Esophagus muscularis mucosa (tissue), 3 donors: ENCODE data around the gene MICAL3.

Source experiments
- POLR2AphosphoS5 ChIP-seq, 2 donors: sonication (generic); formaldehyde crosslinking; IDR thresholded peaks; one replicate each; pipeline ENCODE4 v1.6.1; 2017; ENCODE audit warnings: antibody characterized with exemption in 2 of 2
- TF ChIP-seq, protein P1 (sequence below), 3 experiments: fragments of 200-600 bp in 2 of 3; fragments of 450-650 bp in 1 of 3; sonication (generic) in 2 of 3; IDR thresholded peaks; one replicate each; pipeline ENCODE4 v1.5.1; 2017 to 2019; ENCODE audit warnings: antibody characterized with exemption in 3 of 3, mild to moderate bottlenecking in 2 of 3, moderate library complexity in 1 of 3

DNA sequence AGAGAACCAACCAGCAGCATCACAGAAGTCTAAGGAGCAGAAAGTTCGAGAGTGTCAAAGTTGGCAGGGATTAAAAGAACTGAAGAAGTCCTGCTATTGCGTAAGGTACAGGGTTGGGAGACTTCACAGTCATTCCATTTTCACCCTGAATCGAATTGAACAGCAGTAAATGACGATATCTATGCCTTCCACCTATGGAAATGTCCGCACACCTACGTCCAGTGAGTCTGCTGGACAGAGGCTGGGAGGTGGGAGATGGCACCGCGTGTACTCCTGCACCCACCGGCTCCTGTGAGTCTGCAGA, 116.7 kb downstream of the MICAL3 start:
- TF ChIP-seq POLR2AphosphoS5 (IDR thresholded peaks at IDR 0.05), result no peak
- TF ChIP-seq, protein P1, sequence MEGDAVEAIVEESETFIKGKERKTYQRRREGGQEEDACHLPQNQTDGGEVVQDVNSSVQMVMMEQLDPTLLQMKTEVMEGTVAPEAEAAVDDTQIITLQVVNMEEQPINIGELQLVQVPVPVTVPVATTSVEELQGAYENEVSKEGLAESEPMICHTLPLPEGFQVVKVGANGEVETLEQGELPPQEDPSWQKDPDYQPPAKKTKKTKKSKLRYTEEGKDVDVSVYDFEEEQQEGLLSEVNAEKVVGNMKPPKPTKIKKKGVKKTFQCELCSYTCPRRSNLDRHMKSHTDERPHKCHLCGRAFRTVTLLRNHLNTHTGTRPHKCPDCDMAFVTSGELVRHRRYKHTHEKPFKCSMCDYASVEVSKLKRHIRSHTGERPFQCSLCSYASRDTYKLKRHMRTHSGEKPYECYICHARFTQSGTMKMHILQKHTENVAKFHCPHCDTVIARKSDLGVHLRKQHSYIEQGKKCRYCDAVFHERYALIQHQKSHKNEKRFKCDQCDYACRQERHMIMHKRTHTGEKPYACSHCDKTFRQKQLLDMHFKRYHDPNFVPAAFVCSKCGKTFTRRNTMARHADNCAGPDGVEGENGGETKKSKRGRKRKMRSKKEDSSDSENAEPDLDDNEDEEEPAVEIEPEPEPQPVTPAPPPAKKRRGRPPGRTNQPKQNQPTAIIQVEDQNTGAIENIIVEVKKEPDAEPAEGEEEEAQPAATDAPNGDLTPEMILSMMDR (IDR thresholded peaks at IDR 0.05), result no peak
